ENCODE data around the gene RBBP8NL.

The RBBP8NL gene

DNA sequence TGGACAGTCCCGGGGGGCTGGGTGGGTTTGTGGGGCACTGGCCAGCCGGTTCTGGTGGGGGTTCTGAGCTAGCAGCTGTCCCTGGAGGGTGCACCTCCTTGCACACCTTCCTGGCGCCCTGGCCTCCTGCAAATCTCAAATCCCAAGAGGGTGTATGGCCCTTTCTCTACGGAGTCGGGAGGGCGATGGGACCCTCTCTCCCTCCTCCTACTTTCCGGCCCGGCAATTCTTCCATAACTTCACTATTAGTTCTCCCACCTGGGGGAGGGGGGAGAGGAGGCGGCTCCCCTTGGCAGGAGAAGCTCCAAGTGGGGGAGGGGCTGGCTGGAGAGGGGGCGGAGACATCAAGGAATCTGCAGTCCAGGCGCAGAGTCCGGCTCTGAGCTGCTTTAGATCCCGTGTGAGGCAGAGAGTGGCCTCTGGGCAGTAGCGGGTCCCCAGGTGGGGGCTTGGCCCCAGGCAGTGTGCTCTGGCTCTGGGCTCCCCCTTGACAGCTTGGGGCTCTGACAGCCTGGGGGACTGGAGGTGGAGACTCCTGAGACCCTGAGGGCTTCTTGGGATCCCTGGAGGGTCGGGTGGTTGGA lies 58.9 kb downstream of the RBBP8NL start:
- H3K4me2 ChIP-seq (ENCODE audit: low read depth, low read length, poor library complexity, severe bottlenecking), result no peak overlapping the region
- no peaks in the 10 kb centered on the region for H3K36me3 ChIP-seq (ENCODE audit: insufficient read depth, low read length)
- H3K4me3 ChIP-seq (ENCODE audit: low read length, poor library complexity, severe bottlenecking), result no peak overlapping the region
- no peaks in the 10 kb centered on the region for H3K27me3 ChIP-seq (ENCODE audit: insufficient read depth, low read length, poor library complexity, severe bottlenecking)
- no peaks in the 10 kb centered on the region for H4K20me1 ChIP-seq (ENCODE audit: insufficient read depth, low read length, poor library complexity, severe bottlenecking)
- TF ChIP-seq EZH2phosphoT487 (IDR thresholded peaks at IDR 0.05; ENCODE audit: borderline replicate concordance), result no peak
- TF ChIP-seq, protein P1, sequence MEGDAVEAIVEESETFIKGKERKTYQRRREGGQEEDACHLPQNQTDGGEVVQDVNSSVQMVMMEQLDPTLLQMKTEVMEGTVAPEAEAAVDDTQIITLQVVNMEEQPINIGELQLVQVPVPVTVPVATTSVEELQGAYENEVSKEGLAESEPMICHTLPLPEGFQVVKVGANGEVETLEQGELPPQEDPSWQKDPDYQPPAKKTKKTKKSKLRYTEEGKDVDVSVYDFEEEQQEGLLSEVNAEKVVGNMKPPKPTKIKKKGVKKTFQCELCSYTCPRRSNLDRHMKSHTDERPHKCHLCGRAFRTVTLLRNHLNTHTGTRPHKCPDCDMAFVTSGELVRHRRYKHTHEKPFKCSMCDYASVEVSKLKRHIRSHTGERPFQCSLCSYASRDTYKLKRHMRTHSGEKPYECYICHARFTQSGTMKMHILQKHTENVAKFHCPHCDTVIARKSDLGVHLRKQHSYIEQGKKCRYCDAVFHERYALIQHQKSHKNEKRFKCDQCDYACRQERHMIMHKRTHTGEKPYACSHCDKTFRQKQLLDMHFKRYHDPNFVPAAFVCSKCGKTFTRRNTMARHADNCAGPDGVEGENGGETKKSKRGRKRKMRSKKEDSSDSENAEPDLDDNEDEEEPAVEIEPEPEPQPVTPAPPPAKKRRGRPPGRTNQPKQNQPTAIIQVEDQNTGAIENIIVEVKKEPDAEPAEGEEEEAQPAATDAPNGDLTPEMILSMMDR (conservative IDR thresholded peaks at IDR 0.05; ENCODE audit: low read length), result no peak
- H3K9me3 ChIP-seq (ENCODE audit: insufficient read depth, low read depth, low read length), result no peaks in the 10 kb centered on the region
- H3K9me2 ChIP-seq (replicated peaks; ENCODE audit: low read depth, low read length), result no peaks in the 10 kb centered on the region
- no peak overlapping the region for H2AFZ ChIP-seq (ENCODE audit: low read length)
- H3F3A ChIP-seq (ENCODE audit: low read depth), result no peaks in the 10 kb centered on the region
- no peaks in the 10 kb centered on the region for H3K79me2 ChIP-seq (ENCODE audit: insufficient read depth, low read length)
- H3K9ac ChIP-seq (ENCODE audit: low read depth, low read length, poor library complexity, severe bottlenecking), result no peak overlapping the region
- no peaks in the 10 kb centered on the region for H3K4me1 ChIP-seq (ENCODE audit: insufficient read depth, low read length, poor library complexity, severe bottlenecking)

GRCh38 chr20:62367633-62368391 lies 59.5 kb downstream of the RBBP8NL start:
- Histone ChIP-seq H4K20me1 (ENCODE audit: insufficient read depth, low read length, poor library complexity, severe bottlenecking) (no peaks in the 10 kb centered on the region), H3K4me3 (ENCODE audit: low read length, poor library complexity, severe bottlenecking) (no peak overlapping the region), H2AFZ (ENCODE audit: low read length) (no peak overlapping the region), H3K9ac (ENCODE audit: low read depth, low read length, poor library complexity, severe bottlenecking) (no peak overlapping the region), H3K4me1 (ENCODE audit: insufficient read depth, low read length, poor library complexity, severe bottlenecking) (no peaks in the 10 kb centered on the region), H3K4me2 (ENCODE audit: low read depth, low read length, poor library complexity, severe bottlenecking) (no peak overlapping the region), H3K36me3 (ENCODE audit: insufficient read depth, low read length) (no peaks in the 10 kb centered on the region), H3K79me2 (ENCODE audit: insufficient read depth, low read length) (no peaks in the 10 kb centered on the region), H3F3A (ENCODE audit: low read depth) (no peaks in the 10 kb centered on the region), H3K27me3 (ENCODE audit: insufficient read depth, low read length, poor library complexity, severe bottlenecking) (no peaks in the 10 kb centered on the region), H3K9me2 (replicated peaks; ENCODE audit: low read depth, low read length) (no peaks in the 10 kb centered on the region), H3K9me3 (ENCODE audit: insufficient read depth, low read depth, low read length) (no peaks in the 10 kb centered on the region)
- TF ChIP-seq EZH2phosphoT487 (IDR thresholded peaks at IDR 0.05; ENCODE audit: borderline replicate concordance), result no peak

DNA sequence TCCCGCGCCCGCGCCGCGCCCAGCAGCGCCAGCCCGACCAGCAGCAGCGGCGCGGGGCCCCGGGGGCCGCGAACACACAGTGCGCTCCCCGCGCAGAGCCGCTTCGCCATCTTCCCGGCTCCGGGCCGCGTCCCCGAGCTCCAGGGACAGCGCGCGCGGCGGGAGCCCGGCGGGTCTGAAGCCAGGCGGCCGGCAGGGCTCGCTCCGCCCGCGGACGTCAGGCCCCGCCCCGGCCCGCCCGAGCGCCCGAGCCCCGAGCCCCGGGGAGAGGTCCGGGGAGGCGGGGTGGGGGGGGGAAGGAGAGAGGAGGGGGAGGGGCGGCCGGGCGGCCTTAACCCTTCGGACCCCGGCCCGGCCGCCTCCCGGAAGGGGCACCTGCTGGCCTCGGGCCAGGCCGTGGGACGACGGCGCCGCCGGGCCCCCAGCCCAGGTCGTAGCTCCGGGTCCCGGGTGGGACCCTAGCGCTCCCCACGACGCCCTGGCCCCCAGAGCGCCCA lies 60.2 kb downstream of the RBBP8NL start, which contains the start of gene LAMA5:
LAMA5 (minus strand) TSS at position 177 of the 497 bp plus-strand sequence; CDS start at position 110, 67 bp downstream.
- Histone ChIP-seq H3K4me1 (ENCODE audit: insufficient read depth, low read length, poor library complexity, severe bottlenecking) (no peaks in the 10 kb centered on the region), H3K4me2 (ENCODE audit: low read depth, low read length, poor library complexity, severe bottlenecking) (no peak within 1 kb of the TSS), H4K20me1 (ENCODE audit: insufficient read depth, low read length, poor library complexity, severe bottlenecking) (no peaks in the 10 kb centered on the region), H2AFZ (ENCODE audit: low read length) (no peak within 1 kb of the TSS), H3K79me2 (ENCODE audit: insufficient read depth, low read length) (no peaks in the 10 kb centered on the region), H3K9me2 (replicated peaks; ENCODE audit: low read depth, low read length) (no peaks in the 10 kb centered on the region), H3K9ac (ENCODE audit: low read depth, low read length, poor library complexity, severe bottlenecking) (no peak within 1 kb of the TSS), H3F3A (ENCODE audit: low read depth) (no peaks in the 10 kb centered on the region), H3K36me3 (ENCODE audit: insufficient read depth, low read length) (no peaks in the 10 kb centered on the region), H3K4me3 (ENCODE audit: low read length, poor library complexity, severe bottlenecking) (no peak within 1 kb of the TSS), H3K27me3 (ENCODE audit: insufficient read depth, low read length, poor library complexity, severe bottlenecking) (no peaks in the 10 kb centered on the region), H3K9me3 (ENCODE audit: insufficient read depth, low read depth, low read length) (no peaks in the 10 kb centered on the region)
- TF ChIP-seq, protein P1 (conservative IDR thresholded peaks at IDR 0.05; ENCODE audit: low read length), result no peak
- TF ChIP-seq EZH2phosphoT487 (IDR thresholded peaks at IDR 0.05; ENCODE audit: borderline replicate concordance), result no peak
